ENCODE data around the gene RRAD.

The RRAD gene

DNA sequence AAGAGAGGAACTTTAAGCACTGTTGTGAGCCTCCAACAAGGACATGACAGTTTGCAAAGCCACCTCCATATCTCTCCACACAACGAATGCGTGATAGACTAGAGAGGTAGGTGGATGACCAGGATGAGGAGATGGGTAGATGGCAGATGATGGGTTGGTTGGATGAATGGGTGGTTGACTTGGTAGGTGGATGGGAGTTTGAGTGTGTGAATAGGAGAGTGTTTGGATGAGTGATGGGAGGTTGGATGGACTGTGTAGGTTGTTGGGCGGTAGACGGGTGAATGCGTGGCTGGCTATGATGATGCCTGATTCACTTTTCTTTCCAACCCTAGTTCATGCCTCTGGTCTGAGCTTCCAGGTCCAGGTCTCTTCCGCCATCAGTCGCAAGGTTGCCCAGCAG, 10.8 kb downstream of the RRAD start:
- DNase-seq, result no peak

- DNase-seq, result no peak
These were observed 11.6 kb downstream of the RRAD start for GRCh38 chr16:66913711-66914110.

GRCh38 chr16:66913081-66913480, 12.3 kb downstream of the RRAD start:
- no peak for DNase-seq

- no peak for DNase-seq
These were observed 13.5 kb downstream of the RRAD start for GRCh38 chr16:66911801-66912200.

DNA sequence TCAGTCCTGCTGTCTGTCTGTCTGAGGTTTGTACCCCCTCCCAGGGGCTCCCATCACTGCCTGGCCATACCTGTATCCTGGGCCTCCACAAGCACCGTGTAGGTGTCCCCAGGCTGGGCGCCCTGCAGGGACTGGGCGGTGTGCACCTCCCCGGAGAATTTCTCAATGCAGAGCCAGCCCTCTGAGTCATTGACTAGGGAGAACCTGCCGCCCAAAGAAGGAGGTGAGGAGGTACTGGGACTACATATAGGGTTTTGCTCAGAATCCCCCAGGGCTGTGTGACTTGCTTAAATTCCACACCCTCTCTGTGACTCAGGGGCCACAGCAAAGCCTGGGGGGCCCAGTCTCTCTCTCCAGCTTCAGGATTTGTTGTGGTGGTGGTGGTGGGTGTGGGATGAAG, 14.2 kb downstream of the RRAD start:
- no peak for DNase-seq

GRCh38 chr16:66910175-66910940, 15.0 kb downstream of the RRAD start:
- DNase-seq, result no peak

DNA sequence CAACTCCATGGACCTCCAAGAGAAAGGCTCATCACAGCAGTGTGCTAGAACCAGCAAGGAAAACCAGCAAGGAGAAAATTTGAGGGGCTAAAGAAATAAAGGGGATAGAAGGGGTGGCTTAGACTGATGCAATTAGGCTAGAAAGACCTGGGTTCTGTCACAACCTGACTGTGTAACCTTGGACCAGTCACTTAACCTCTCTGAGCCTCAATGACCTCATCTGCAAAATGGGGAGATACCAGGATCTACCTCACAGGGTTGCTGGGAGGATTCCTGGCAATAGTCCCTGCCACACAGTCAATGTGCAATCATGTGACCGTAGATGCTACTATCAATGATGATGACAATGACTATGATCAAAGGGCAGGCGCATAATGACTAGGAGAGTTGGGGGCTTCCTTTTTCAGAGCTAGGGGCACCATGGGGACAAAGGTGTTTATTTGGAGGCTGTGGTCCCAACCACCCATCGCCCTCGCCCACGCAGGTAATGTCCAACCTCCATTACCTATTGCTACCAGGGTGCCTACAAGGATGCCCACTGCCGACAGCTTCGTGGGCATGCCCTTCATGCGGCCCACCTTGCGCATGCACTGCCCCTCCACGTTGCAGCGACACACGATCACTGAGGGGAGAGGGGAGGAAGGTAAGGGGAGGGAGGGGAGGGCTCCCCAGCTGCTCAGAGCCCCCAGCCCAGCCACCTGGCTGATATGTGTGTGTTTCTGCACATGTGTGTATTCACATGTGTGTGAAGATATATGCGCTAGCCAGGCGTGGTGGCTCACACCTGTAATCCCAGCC, 16.4 kb downstream of the RRAD start:
- no peak for DNase-seq

GRCh38 chr16:66908116-66908515, 17.2 kb downstream of the RRAD start:
- no peak for DNase-seq

- no peak for DNase-seq
These were observed 18.2 kb downstream of the RRAD start for GRCh38 chr16:66906916-66907836.

- peak; percentile 1 for DNase-seq
These were observed 19.4 kb downstream of the RRAD start for GRCh38 chr16:66905633-66906539.

DNA sequence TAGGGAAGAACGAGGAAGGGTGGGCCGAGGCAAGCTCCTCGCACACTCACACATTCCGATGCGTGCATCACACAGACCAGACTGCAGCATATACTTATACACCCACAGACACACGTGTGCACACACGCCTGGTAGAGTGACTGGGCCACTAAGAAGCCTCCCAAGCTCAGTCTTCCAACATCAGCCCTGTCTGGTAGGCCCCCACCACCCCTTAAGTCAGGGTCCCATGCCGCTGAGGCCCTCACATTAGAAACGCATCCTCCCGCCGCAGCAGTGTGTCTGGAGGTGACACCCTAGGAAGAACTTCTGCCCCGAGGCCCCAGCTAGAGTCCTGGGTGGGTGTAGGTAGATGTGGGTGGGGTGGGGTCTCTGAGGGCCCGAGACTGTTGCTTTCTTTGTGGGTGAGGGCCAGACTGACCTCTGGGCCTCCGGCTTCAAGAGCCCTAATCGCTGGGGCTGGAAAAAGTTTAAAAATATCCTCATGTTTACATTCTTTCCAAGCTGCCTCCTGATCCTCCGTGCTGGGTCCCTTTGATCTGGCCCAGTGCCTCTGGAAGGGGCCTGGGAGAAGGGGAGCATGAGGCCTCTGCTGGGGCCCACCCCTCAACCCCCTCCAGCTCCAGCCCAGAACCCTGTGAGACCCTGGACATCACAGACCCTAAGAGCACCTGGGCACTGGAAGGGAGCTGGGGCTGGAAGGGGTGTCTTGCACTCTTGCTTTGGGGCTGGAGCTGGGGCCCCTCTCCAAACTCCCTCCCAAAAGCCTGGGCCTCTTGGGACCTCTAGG, 20.3 kb downstream of the RRAD start:
- DNase-seq, result no peak

DNA sequence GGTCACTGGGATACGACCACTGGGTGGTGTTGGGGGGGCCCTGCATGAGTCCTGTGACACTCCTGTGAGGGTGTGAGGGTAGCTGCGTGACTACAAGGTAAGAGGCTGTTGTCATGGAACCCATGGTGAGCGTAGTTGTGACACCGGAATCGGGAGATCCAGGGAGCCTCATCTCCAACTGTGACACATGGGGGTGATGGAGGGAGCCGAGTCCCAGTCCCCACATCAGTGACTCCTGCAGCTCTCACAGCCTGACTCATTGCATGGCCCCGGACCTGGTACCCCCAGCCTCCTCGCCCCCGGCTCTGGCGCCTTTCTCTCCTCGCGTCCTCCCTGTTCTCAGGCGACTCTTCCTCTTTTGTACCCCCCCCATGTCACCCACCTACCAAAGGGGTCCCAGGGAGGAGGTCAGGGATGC, 20.9 kb downstream of the RRAD start:
- no peak for DNase-seq

GRCh38 chr16:66903544-66904427, 21.5 kb downstream of the RRAD start:
- DNase-seq, result no peak

DNA sequence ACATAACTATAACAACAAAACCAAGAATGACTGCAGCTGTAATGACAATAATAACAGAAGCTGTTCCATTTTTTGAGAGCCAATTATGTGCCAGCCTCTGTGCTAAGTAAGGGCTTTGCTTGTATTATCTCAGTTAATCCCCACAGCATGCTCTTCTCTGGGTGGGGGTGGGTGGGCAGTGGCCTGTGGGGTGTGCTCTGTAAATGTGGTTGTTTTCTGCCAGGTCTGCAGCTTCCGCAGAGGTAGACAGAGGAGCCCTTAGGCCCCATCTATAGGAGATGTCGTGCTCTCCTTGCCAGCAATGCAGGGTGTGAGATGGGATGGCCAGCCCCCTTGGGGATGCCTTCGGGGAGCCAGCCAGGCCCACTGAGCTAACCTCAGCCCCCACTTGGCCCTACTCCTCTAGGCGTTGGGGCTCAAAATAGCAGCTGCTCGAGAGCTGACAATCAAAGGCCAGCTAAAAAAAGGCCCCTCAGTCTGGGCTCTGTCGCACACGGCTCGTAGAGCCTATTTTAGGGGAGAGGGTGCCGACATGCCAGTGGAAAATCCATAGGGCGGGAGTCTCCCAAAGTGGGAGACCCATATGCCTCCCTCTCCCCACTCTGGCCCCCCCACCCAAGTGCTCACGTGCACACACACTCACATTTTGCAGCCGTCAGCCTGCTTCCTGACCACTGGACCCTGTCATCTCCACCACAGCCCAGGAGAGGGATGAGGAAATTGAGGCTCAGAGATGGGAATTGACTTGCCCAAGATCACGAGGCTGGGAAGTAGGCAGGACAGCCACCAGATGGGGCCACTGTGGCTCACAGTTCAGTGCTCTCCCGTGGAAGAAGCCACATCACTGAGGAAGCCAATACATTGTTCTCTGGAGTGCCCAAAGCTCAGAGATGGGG, 22.4 kb downstream of the RRAD start:
- no peak for DNase-seq

DNA sequence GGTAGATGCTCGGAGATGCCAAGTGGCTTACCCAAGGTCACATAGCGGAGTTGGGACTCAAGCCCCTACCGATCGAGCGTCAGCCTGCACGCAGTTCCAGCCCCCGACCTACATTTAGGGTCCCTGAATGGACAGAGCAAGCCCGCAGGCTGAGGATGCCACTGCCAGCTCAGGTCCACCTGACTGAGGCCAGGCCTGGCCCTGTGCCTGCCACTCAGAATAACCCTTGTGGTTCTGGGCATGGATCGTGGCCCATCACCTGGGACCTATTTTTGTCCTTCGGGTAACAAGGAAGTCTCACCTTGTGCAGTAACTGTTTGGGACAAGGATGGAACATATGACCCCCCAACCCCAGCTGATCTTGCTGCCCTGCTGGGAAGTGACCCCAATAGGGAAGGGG, 23.7 kb downstream of the RRAD start:
- no peak for DNase-seq

- no peak for DNase-seq
These were observed 24.5 kb downstream of the RRAD start for GRCh38 chr16:66900721-66901441.

GRCh38 chr16:66899945-66900710, 25.2 kb downstream of the RRAD start:
- no peak for DNase-seq
